K562 (cell line): Measurements from ENCODE around the gene FAM167B. TPM values are rescaled to one million over a fixed set of nuclear protein-coding genes. Genes with fewer than 3 reads are reported as not detected.

Experiments
- CHAMP1 ChIP-seq: fragments of 450-650 bp; IDR thresholded peaks from 2 replicates; pipeline ENCODE4 v1.6.1; 2016; ENCODE audit warnings: mild to moderate bottlenecking
- FOXP1 ChIP-seq: sonication (generic); formaldehyde crosslinking; IDR thresholded peaks from 2 replicates; pipeline ENCODE4 v1.8.0; 2022; ENCODE audit warnings: mild to moderate bottlenecking, missing genetic modification reagents
- PHB ChIP-seq: fragments of 250-450 bp; sonication (Bioruptor Pico); IDR thresholded peaks from 2 replicates; pipeline ENCODE4 v1.5.0; 2021
- RBM25 ChIP-seq: fragments of 200-400 bp; formaldehyde crosslinking; IDR thresholded peaks from 2 replicates; pipeline ENCODE4 v1.6.1; 2018; ENCODE audit warnings: low read length, low read depth, moderate library complexity; ENCODE audit not compliant: severe bottlenecking
- SAFB ChIP-seq: fragments of 200-400 bp; formaldehyde crosslinking; IDR thresholded peaks from 2 replicates; pipeline ENCODE4 v1.6.1; 2017; ENCODE audit warnings: low read depth, low read length, borderline replicate concordance
- SMARCA5 ChIP-seq: fragments of 450-650 bp; IDR thresholded peaks from 2 replicates; pipeline ENCODE4 v1.6.1; 2016
- SNIP1 ChIP-seq: fragments of 450-650 bp; IDR thresholded peaks from 2 replicates; pipeline ENCODE4 v1.7.1; 2017; ENCODE audit warnings: low read depth, mild to moderate bottlenecking
- SUPT5H ChIP-seq: fragments of 450-650 bp; IDR thresholded peaks from 2 replicates; pipeline ENCODE4 v1.6.1; 2016
- TGIF2 ChIP-seq: sonication (generic); formaldehyde crosslinking; IDR thresholded peaks from 2 replicates; pipeline ENCODE4 v1.8.1; 2022; ENCODE audit warnings: mild to moderate bottlenecking, missing genetic modification reagents, moderate library complexity
- ZBED1 ChIP-seq: IDR thresholded peaks from 2 replicates; pipeline ENCODE4 v1.6.1; 2014
- ZNF318 ChIP-seq, 2 experiments: fragments of 450-650 bp; IDR thresholded peaks; 2 replicates each; pipeline ENCODE4 v1.6.1; 2016; ENCODE audit warnings: mild to moderate bottlenecking in 2 of 2, borderline replicate concordance in 1 of 2, low read depth in 1 of 2, moderate library complexity in 1 of 2
- ZNF408 ChIP-seq: fragments of 250-450 bp; sonication (Bioruptor Pico); IDR thresholded peaks from 2 replicates; pipeline ENCODE4 v1.4.0; 2020; ENCODE audit warnings: low read depth, mild to moderate bottlenecking, moderate library complexity
- polyA plus RNA-seq, 8 experiments: library from polyadenylated mRNA; depleted of rRNA in 4 of 8; stranded (reverse) in 5 of 8; unstranded in 3 of 8; fragments of >200 nt; fragmentation: Nextera tagmentation in 2 of 8; fragmentation: Illumina TruSeq in 1 of 8; extraction: Ambion mirVana in 2 of 8; extraction: Trizol in 1 of 8; gene quantifications; 2 replicates each; pipeline versions ENCODE4 v1.2.1 to v1.2.3, GENCODE V29; 2011 to 2014; ENCODE audit warnings: inconsistent platforms in 1 of 8, missing spikeins in 1 of 8
- total RNA-seq, 7 experiments: library from RNA; depleted of rRNA in 6 of 7; stranded (reverse); fragments of >200 nt in 6 of 7; fragmentation: Illumina TruSeq in 2 of 7; extraction: Trizol in 2 of 7; gene quantifications; 2 replicates each; pipeline versions ENCODE4 v1.2.1 to v1.2.3, GENCODE V29; 2011 to 2021; ENCODE audit warnings: low replicate concordance in 1 of 7
- TF ChIP-seq, protein P1 (sequence below): fragments of 250-450 bp; sonication (Bioruptor Pico); IDR thresholded peaks from 2 replicates; pipeline ENCODE4 v1.5.0; 2021
- TF ChIP-seq, protein P2 (sequence below): fragments of 250-450 bp; sonication (Bioruptor Pico); IDR thresholded peaks from 2 replicates; pipeline ENCODE4 v1.5.0; 2021

FAM167B gene
- total and polyA plus RNA-seq, 9 of the 15 experiments (the other 6 are each of a cell fraction or from before 2014, with no cell fraction given) = not detected

GRCh38 chr1:32291708-32292538, 44.9 kb downstream of the FAM167B start, which contains the start of gene HDAC1 (continued):
- TF ChIP-seq SAFB (no peak), SNIP1 (peak; percentile 16; the same call in 1 of the 2 replicates), PHB (CRISPR knock-in tag) (peak; percentile 85; the same call in 1 of the 2 replicates), TGIF2 (CRISPR knock-in tag) (no peak), FOXP1 (no peak), ZNF408 (no peak), ZBED1 (no peak), ZNF318 (IDR thresholded peaks at IDR 0.05; ENCODE audit: borderline replicate concordance in 1 of 2, low read depth in 1 of 2) (no peak), SMARCA5 (peak; percentile 98), SUPT5H (peak; percentile 93), CHAMP1 (peak; percentile 97), RBM25 (peak; percentile 99)
- TF ChIP-seq, protein P1, sequence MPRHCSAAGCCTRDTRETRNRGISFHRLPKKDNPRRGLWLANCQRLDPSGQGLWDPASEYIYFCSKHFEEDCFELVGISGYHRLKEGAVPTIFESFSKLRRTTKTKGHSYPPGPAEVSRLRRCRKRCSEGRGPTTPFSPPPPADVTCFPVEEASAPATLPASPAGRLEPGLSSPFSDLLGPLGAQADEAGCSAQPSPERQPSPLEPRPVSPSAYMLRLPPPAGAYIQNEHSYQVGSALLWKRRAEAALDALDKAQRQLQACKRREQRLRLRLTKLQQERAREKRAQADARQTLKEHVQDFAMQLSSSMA (CRISPR knock-in tag) = 0 out of 2 replicates have a peak, but pooled peaks have one; percentile 35
- TF ChIP-seq, protein P2, sequence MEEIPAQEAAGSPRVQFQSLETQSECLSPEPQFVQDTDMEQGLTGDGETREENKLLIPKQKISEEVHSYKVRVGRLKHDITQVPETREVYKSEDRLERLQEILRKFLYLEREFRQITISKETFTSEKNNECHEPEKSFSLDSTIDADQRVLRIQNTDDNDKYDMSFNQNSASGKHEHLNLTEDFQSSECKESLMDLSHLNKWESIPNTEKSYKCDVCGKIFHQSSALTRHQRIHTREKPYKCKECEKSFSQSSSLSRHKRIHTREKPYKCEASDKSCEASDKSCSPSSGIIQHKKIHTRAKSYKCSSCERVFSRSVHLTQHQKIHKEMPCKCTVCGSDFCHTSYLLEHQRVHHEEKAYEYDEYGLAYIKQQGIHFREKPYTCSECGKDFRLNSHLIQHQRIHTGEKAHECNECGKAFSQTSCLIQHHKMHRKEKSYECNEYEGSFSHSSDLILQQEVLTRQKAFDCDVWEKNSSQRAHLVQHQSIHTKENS (CRISPR knock-in tag) = no peak
